NCI-H1694 (cell line): ENCODE data around the gene EIF3J.
"Not testable (repeated sequence)": the region's sequence is repeated elsewhere in the genome, so short reads cannot be mapped to it uniquely, and the experiment has no call there.

Experiments
- DNase-seq: peaks from one replicate; lab custom pipeline; 2025; lab: John Stamatoyannopoulos, UW

The EIF3J gene

DNA sequence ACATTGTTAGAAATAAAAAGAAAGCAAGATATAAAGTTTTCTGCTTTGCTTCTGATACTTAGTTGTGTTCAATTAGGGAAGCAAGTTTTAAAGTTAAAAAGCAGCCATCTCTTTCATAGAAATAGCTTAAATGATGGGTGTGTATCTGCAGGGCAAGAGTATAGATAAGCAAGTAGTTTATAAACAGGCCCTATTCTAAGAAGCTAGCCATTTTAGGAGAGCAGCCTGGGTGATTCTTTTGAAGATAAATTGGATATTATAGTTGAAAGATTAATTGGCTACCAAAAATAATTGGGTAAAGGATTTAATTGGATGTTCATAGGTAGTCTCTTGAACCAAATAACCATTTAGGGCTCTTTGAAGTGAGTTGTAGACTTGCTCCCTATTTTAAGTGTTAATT is 5.6 kb downstream of the EIF3J start:
- no peak for DNase-seq

DNA sequence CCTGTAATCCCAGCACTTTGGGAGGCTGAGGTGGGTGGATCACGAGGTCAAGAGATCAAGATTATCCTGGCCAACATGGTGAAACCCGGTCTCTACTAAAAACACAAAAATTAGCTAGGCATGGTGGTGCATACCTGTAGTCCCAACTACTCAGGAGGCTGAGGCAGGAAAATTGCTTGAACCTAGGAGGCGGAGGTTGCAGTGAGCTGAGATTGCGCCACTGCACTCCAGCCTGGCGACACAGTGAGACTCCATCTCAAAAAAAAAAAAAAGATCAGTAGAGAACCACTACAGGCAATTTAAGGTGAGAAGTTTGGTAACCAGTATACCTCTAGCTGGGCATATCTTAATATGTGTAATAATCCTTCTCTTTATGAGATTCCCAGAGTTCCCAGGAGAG is 7.8 kb downstream of the EIF3J start:
- not testable (repeated sequence) for DNase-seq

GRCh38 chr15:44545913-44546802 is 9.2 kb downstream of the EIF3J start:
- no peak for DNase-seq

- DNase-seq: not testable (repeated sequence)
Measured at GRCh38 chr15:44549152-44549551, 12.2 kb downstream of the EIF3J start.

DNA sequence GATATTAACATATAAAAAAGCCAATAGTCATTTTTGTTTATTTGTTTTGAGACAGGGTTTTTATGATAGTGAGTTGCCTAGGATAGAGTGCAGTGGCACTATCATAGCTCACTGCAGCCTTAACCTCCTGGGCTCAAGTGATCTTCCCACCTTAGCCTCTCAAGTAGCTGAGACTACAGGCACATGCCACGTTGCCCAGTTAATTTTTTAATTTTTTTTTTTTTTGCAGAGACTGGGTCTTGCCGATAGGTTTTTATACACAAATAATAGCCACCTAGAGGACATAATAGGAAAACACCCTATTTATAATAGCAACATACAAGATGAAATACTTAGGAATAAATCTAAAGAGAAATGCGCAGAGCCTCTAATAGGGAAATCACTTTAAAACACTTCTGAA is 13.3 kb downstream of the EIF3J start:
- DNase-seq: peak; percentile 27

DNA sequence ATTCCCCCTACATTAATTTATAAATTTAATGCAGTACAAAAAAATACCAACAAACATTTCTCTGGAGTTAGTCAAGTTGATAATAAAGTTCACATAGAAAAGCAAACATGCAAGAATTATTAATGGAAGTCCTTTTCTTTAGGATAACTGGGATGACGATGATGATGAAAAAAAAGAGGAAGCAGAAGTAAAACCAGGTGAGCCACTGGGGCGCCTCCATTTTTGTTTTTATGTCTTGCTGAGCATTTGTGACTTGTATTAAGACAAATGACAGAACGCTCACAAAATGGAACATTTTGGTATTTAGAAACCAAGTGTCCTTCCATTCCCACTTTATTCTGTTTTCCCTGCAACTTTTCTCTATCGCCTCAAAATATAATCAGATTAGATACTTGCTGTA is 13.8 kb downstream of the EIF3J start:
- no peak for DNase-seq

- no peak for DNase-seq
Measured at GRCh38 chr15:44554934-44555723, 18.2 kb downstream of the EIF3J start.

GRCh38 chr15:44560926-44561325 is 24.0 kb downstream of the EIF3J start:
- DNase-seq: not testable (repeated sequence)

DNA sequence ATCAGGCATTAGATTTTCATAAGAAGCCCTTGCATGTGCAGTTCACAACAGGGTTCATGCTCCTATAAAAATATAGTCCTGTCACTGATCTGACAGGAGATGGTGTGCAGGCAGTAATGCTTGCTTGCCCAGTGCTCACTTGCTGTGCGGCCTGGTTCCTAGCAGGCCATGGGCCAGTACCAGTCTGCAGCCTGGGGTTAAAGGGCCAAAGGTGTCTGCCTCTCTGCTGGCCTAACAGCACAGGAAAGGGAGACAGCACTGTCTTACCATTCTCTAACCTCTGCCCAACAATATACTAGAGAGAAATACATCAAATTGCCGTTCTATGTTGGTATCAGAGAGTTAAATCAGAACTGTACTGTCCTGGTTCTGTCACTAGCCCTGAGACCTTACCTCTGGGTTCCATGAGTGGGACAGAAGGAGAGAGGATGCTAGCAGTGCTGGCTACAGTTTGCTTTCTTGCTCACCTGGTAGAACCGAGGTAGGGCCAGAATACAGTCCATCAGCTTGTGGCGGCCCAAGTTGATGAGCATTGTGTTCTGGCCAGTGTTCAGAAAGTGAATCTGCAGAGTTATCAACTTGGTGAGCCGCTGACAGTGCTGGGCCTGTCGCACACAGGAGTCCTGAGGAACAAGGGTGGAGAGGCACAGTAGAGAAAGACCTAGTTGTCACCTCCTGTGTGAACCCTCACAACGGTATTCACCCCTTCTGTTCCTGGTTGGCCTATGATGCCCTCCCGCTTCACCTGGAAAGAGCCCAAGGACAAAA is 28.6 kb downstream of the EIF3J start:
- no peak for DNase-seq

DNA sequence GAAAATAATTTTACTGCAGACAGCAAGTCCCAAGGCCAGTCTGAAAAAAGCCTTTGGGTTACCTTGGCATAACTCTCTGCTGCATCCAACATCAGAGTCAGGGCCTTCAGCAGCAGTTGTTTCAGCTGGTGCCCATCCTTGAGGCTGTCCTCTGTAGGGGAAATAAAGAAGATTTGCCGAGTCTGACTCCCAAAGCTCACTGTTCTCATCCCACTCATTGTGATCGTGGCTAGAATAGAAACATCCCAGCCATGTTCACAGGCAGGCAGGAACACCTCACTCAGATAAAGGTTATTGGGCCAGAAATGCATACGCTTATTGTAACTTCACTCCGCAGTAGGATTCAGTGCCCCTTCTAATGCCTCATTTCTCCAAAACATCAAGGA is 29.2 kb downstream of the EIF3J start:
- no peak for DNase-seq

DNA sequence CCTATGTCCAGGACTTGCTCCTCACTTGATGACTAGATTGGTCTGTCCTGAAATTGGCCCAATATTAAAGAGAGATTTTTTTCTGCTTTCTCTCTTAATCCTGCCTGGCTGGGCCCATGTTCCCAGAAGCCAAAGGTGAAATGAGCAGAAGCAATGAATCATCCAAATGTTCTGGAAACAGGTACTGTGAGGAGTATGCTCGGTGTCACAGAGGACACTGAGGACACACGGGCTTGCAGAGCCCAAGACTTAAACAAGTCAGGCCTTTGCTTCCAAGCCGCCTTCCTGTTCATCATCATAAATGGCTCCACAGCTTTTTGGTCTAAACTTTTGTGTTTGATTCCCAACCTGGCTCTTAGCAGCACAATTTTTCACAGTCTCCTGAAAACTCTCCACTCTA is 31.4 kb downstream of the EIF3J start:
- no peak for DNase-seq

DNA sequence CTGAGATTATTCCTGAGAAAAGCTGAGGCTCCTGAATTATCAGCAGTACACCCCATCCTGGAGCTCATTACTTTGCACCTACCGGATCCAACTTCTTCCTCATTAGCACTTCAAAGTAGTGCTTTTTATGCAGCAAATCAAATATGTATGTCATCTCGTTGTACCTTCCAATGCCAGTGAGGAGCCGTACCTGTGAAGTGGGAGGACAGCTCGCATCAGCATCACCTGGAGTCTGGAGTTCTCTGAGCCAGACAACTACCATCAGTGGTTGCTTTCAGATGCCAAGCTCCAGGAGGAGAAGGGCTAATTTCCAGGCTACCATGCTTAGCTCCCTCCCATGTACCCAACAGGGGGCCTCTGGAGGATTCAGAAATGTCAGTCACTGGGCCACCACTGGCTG is 32.4 kb downstream of the EIF3J start:
- DNase-seq: no peak

- DNase-seq: no peak
Measured at GRCh38 chr15:44570361-44570760, 33.4 kb downstream of the EIF3J start.

- no peak for DNase-seq
Measured at GRCh38 chr15:44573386-44573785, 36.4 kb downstream of the EIF3J start.

DNA sequence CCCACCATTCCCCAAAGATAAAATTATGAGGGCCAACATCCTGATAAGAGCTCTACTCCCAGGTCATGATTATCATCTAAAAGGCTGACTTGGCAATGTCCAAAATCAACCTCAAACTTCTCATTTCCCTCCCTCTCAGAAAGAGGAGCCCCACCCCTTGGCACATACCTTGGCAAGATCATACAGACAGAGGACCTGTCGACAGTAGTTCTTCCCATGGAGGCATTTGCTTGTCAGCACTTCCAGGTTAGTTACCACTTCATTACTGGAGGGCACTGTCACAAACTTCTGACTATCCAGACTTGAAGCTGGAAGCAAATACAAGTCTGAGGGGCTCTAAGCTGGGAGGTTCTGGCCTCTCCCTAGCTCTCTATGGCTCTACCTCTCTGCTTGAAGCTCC is 37.8 kb downstream of the EIF3J start:
- DNase-seq: no peak

- DNase-seq: no peak
Measured at GRCh38 chr15:44580105-44580504, 43.2 kb downstream of the EIF3J start.

- DNase-seq: peak; percentile 2
Measured at GRCh38 chr15:44584162-44584749, 47.3 kb downstream of the EIF3J start.

DNA sequence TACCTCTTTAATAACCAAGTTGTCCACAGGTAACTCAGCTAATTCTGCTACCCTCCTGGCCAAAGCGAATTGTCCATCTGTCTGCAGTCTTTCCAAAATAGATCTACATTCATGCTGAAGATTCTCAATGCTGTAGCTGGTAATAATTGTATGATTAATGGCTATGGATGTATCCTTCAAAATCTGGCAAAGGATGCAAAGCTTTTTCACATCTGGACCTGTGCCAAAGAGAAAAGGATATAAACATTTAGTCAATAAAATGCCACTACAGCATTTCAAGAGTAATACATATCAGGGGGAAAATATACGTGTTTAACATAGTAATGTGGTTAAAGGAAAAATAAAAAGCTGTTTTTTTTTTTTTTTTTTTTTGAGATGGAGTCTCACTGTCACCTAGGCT is 48.7 kb downstream of the EIF3J start:
- DNase-seq: no peak

DNA sequence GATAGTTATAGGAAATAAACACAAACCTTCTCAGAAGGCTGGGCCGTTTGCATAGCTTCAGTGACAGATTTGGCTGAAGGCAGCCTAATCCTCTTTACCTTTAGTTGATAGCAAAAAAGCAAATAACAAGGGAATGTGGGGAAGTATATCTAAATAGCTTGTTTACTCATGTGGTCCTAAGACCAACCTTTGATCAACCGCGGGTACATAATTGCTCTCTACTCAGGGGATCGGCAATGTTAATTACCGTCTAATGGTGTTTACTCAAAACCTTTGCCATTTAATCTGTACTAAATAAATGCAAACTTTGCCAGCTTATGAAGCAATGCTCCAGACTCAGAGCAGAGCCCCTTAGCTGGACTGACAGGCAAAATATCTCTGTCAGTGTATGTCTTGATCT is 51.6 kb downstream of the EIF3J start:
- DNase-seq: no peak

DNA sequence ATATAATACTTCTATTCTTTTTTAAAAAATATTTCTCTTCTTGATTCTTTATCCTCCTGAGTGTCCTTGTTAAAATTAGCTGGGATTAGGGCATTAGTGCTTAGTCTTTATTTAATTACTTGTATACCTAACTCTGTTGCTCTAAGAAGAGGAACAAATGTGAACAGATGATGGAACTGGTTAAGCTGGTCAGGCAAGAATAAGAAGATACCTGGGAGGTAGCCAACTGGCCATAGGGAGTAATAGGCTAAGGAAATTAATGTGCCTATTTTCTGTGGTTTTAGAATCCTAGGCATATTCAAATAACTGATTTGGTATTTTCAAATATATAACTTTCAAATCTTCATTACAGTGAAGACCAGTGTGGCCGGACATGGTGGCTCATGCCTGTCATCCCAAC is 54.4 kb downstream of the EIF3J start:
- DNase-seq: no peak

- DNase-seq: peak; percentile 11
Measured at GRCh38 chr15:44593042-44593736, 56.2 kb downstream of the EIF3J start.

DNA sequence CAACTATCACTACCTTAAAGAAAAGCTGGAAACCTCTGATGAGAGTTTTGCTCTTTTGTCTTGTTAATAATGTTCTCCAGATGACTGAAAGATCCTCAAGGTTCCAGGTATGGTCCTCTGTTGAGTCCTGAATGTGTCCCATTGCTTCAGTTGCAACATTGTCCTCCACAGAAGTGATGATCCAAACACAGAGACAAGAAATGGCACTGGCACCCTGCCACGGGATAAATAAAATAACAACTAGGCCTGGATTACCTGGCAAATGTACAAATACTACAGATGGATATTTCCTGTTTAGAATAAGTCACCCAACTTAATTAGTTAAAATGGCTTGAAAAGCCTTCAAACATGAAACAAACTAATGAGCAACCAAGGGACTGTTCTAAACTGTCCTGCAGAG is 58.3 kb downstream of the EIF3J start:
- no peak for DNase-seq
